Aorta (tissue), 5 donors: ENCODE data around the gene SPESP1. TPM values are rescaled to one million over a fixed set of nuclear protein-coding genes. Genes with fewer than 3 reads are reported as not detected.

Experiments used
- ATAC-seq: fragments of 200-7000 bp; cut with Tn5 transposase; one replicate; pipeline ENCODE4 v1.9.1; 2022; ENCODE audit warnings: moderate library complexity; ENCODE audit not compliant: low FRiP score
- DNase-seq, 2 donors: peaks; one replicate each; pipeline ENCODE4 v3.0.0-alpha.2; 2020
- H3K27ac ChIP-seq, 2 donors: one replicate each; pipeline ENCODE4 v1.5.1; 2013; ENCODE audit warnings: low read length in 2 of 2, mild to moderate bottlenecking in 2 of 2, moderate library complexity in 2 of 2, control low read depth in 1 of 2, inconsistent platforms in 1 of 2, low read depth in 1 of 2
- H3K27me3 ChIP-seq, 2 donors: one replicate each; pipeline ENCODE4 v1.6.1; 2013; ENCODE audit warnings: control low read depth in 1 of 2, low read length in 1 of 2, mild to moderate bottlenecking in 1 of 2, moderate library complexity in 1 of 2; ENCODE audit not compliant: insufficient read depth in 2 of 2, control insufficient read depth in 1 of 2
- H3K36me3 ChIP-seq, 2 donors: one replicate each; pipeline ENCODE4 v1.6.1; 2013; ENCODE audit warnings: control low read depth in 1 of 2, low read length in 1 of 2, mild to moderate bottlenecking in 1 of 2; ENCODE audit not compliant: insufficient read depth in 2 of 2, control insufficient read depth in 1 of 2
- H3K4me1 ChIP-seq, 2 donors: one replicate each; pipeline ENCODE4 v1.6.1; 2013; ENCODE audit warnings: low read length in 2 of 2, control low read depth in 1 of 2, mild to moderate bottlenecking in 1 of 2, moderate library complexity in 1 of 2; ENCODE audit not compliant: insufficient read depth in 2 of 2, control insufficient read depth in 1 of 2
- H3K4me3 ChIP-seq, 2 donors: one replicate each; pipeline ENCODE4 v1.5.1; 2013; ENCODE audit warnings: low read length in 2 of 2, control low read depth in 1 of 2, mild to moderate bottlenecking in 1 of 2
- H3K9me3 ChIP-seq: one replicate; pipeline ENCODE4 v1.6.1; 2013; ENCODE audit warnings: mild to moderate bottlenecking, low read length; ENCODE audit not compliant: control insufficient read depth
- WGBS, 2 donors: extraction: QIAGEN DNeasy Blood & Tissue Kit; methylation state at CpG; one replicate each; pipeline ENCODE4 v1.1.7; 2013; 5-methylcytosine and 5-hydroxymethylcytosine counted together
- intact Hi-C, 2 donors: fragments of 100-400 bp; cut with DNase I; formaldehyde crosslinking; loops; one replicate each; pipeline versions ENCODE4 v1.14.2 to v1.15.0; 2022
- polyA plus RNA-seq, 2 donors: library from polyadenylated mRNA; stranded (reverse); fragments of 200-250 nt; gene quantifications; one replicate each; pipeline ENCODE4 v1.2.3, GENCODE V29; 2013
- total RNA-seq, 2 donors: library from RNA; stranded (reverse); fragmentation: NEBNext Ultra II Directional; extraction: Animal tissue kit (Norgen Biotek cat#: 25700); gene quantifications; one replicate each; pipeline ENCODE4 v1.2.1, GENCODE V29; 2021
- donor health status: healthy with polysubstance abuse.
- donor health status: Bipolar disorder and iron deficiency.
- donor health status: DM: no; HTN: no; CAD: no.
- donor health status: DM: no; HTN: no; CAD: no.
- donor health status: DM: yes; HTN: yes; CAD: no.

SPESP1 gene
- total and polyA plus RNA-seq, 4 donors, result 1.3 to 2.2 (median 1.5) TPM; not detected in 1

- DNase-seq, result no peak
- Histone ChIP-seq H3K4me1 (no peaks in the 10 kb centered on the region), H3K27me3 (peaks cover 0 to 4% of the 10 kb centered on the region in 2 donors), H3K4me3 (no peak overlapping the region), H3K36me3 (no peaks in the 10 kb centered on the region), H3K27ac (no peak overlapping the region), H3K9me3 (no peaks in the 10 kb centered on the region)
- ATAC-seq, result no peak
- 51% methylated on average over 4 of the region's 4 CpGs for WGBS, 2 donors
- intact Hi-C loops, result no loop called here
Observed at GRCh38 chr15:68983961-68984481, 53.7 kb downstream of the SPESP1 start.

GRCh38 chr15:68984586-68984985, 54.3 kb downstream of the SPESP1 start:
- no peak for DNase-seq
- Histone ChIP-seq H3K4me3 (no peak overlapping the region), H3K9me3 (no peaks in the 10 kb centered on the region), H3K36me3 (no peaks in the 10 kb centered on the region), H3K27ac (no peak overlapping the region), H3K27me3 (peaks cover 0 to 4% of the 10 kb centered on the region in 2 donors), H3K4me1 (no peaks in the 10 kb centered on the region)
- intact Hi-C loops, result no loop called here
- ATAC-seq, result no peak
- 88 to 91% methylated on average over 3 of the region's 3 CpGs for WGBS, 2 donors

GRCh38 chr15:68985361-68985891, 55.1 kb downstream of the SPESP1 start:
- Histone ChIP-seq H3K36me3 (no peaks in the 10 kb centered on the region), H3K4me1 (no peaks in the 10 kb centered on the region), H3K27ac (no peak overlapping the region), H3K4me3 (no peak overlapping the region), H3K9me3 (no peaks in the 10 kb centered on the region), H3K27me3 (peaks cover 0 to 3% of the 10 kb centered on the region in 2 donors)
- intact Hi-C loops, result no loop called here
- DNase-seq, result no peak
- WGBS, 2 donors, result 79 to 82% methylated on average over 5 of the region's 5 CpGs
- ATAC-seq, result no peak

GRCh38 chr15:68986322-68986721, 56.0 kb downstream of the SPESP1 start:
- ATAC-seq, result no peak

DNA sequence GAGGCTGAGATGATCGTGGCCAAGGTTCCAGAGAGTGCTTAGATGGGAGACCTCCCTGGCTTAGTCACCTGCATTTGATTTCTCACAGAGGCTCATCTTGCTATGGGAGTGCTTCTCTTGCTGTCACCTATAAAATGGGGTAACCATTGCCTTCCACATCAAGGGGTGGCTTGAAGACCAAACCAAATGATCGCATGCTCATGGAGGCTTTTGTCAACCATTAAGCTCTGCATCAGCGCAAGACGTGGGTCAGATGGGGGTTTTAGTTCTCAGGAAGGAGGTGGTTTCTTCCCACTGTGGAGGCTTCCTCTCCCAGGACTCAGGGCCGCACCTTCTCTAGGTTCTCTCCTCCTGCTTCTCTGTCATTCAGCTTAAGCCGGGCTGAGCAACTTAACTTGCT, 56.8 kb downstream of the SPESP1 start:
- intact Hi-C loops, result no loop called here
- Histone ChIP-seq H3K27me3 (no peaks in the 10 kb centered on the region), H3K9me3 (no peaks in the 10 kb centered on the region), H3K27ac (no peak overlapping the region), H3K4me1 (no peaks in the 10 kb centered on the region), H3K36me3 (no peaks in the 10 kb centered on the region), H3K4me3 (no peak overlapping the region)
- ATAC-seq (no peak), DNase-seq (no peak)
- 90 to 92% methylated on average over 6 of the region's 6 CpGs for WGBS, 2 donors

More at GRCh38 chr15:68986322-68986721, 56.0 kb downstream of the SPESP1 start:
- Histone ChIP-seq H3K4me3 (no peak overlapping the region), H3K36me3 (no peaks in the 10 kb centered on the region), H3K27ac (no peak overlapping the region), H3K27me3 (peaks cover 0 to under 1% of the 10 kb centered on the region in 2 donors), H3K9me3 (no peaks in the 10 kb centered on the region), H3K4me1 (no peaks in the 10 kb centered on the region)
- no peak for DNase-seq
- intact Hi-C loops, result no loop called here
- 83 to 85% methylated on average over 5 of the region's 5 CpGs for WGBS, 2 donors

- H3K4me3 ChIP-seq, result no peak overlapping the region
- H3K27me3 ChIP-seq, result no peaks in the 10 kb centered on the region
- no peaks in the 10 kb centered on the region for H3K9me3 ChIP-seq
- 13 to 52% methylated on average over 1 of the region's 1 CpG for WGBS, 2 donors
- H3K4me1 ChIP-seq, result no peaks in the 10 kb centered on the region
- ATAC-seq, result no peak
- H3K36me3 ChIP-seq, result no peaks in the 10 kb centered on the region
- no peak for DNase-seq
- H3K27ac ChIP-seq, result no peak overlapping the region
- intact Hi-C loops, result no loop called here
Observed at GRCh38 chr15:68987676-68988075, 57.4 kb downstream of the SPESP1 start.

DNA sequence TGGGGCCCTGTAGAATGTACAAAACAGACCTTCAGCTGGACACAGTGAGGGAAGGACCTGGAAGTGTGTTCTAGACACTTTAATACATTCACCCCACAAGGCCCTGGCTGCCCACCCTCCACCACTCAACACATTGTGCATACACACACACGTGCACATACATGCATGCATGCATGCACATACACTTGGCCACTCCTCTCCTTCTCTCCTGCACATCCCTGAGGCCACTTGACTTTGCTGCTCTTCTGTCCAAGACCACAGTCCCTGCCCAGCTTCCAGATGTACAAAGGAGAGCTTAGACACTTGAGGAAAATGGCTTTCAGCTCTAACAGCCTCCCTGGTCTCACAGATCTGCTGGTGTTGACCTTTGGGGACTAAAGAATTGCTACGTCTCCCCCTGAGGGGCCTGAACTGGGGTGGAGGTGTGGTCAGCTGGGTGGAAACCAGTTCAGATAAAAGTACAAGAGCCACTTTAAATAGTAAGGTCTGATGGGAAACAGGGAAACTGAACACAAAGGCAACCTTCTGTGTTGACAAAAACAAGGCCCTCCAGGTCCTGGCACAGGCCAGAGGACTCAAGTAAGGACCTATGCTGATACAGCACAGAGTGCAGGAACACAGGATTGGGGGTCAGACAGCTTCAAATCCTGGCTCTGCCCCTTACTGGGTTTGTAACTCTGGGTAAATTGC, 59.4 kb downstream of the SPESP1 start:
- Histone ChIP-seq H3K27me3 (no peaks in the 10 kb centered on the region), H3K9me3 (no peaks in the 10 kb centered on the region), H3K27ac (no peak overlapping the region), H3K4me1 (no peaks in the 10 kb centered on the region), H3K36me3 (no peaks in the 10 kb centered on the region), H3K4me3 (no peak overlapping the region)
- no peak for DNase-seq
- intact Hi-C loops, result no loop called here
- no peak for ATAC-seq
- 68 to 88% methylated on average over 2 of the region's 2 CpGs for WGBS, 2 donors

DNA sequence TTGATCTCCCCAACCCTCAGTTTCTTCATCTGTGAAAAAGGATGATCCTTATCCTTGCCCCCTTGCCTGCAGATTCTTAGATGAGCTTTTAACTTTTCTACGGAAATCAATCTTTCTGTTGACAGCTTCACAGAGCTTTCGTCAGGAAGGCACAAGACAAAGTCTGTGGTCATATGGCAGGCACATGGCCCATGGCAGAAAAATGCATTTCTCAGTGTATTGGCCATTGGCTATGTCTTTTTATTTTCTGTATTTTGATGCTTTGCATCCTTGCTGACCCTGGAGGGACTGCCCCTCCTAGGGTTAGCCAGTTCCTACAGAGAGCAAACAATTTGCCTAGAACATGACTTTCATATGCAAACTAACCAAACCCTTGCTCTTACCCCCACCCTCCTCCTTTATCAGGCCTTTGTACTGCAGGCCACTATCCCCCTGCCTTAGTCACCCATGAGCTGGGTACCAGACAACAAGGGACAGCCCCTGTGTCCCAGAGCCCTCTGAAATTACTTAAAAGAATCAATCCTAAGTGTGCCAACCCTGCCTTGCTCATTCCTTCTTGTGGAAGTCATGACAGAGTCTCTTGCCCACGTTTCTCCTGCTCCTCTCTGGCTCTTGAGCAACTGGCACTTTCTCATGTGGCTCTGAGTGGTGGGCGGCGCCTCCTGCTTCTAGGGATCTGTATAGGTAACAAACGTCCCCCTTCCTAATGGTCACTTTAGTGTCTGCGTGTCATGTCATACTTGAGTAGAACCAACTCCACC, 60.1 kb downstream of the SPESP1 start:
- Histone ChIP-seq H3K27ac (no peak overlapping the region), H3K9me3 (no peaks in the 10 kb centered on the region), H3K27me3 (no peaks in the 10 kb centered on the region), H3K4me3 (no peak overlapping the region), H3K4me1 (no peaks in the 10 kb centered on the region), H3K36me3 (no peaks in the 10 kb centered on the region)
- no peak for DNase-seq
- WGBS, 2 donors, result 77 to 78% methylated on average over 7 of the region's 7 CpGs
- intact Hi-C loops, result no loop called here
- ATAC-seq, result no peak
